AG04450 (cell line): ENCODE results near the gene ZCCHC3. TPM values are rescaled to one million over a fixed set of nuclear protein-coding genes. Genes with fewer than 3 reads are reported as not detected.
A peak's percentile ranks its signal among the peaks of the same experiment; 100 is the strongest.

Source experiments
- CTCF ChIA-PET: fragments of 300-600, 350-600 bp; formaldehyde crosslinking; extraction: SDS; loops from one replicate; lab custom pipeline; 2022; ENCODE audit warnings: antibody characterized with exemption, inconsistent platforms; lab: Charles Lee
- POLR2A ChIA-PET: fragments of 350-600 bp; formaldehyde crosslinking; extraction: SDS; loops from one replicate; lab custom pipeline; 2021; ENCODE audit warnings: antibody characterized with exemption, inconsistent platforms; lab: Yijun Ruan, JAX
- DNase-seq: peaks from one replicate; pipeline ENCODE4 v3.0.0-alpha.2; 2011; ENCODE audit warnings: low read depth, low spot score
- H3K27ac ChIP-seq: one replicate; pipeline ENCODE4 v1.5.1; 2012; ENCODE audit warnings: low read depth, low read length, control low read depth
- H3K27me3 ChIP-seq: one replicate; pipeline ENCODE4 v1.6.0; 2012; ENCODE audit warnings: low read length; ENCODE audit not compliant: control insufficient read depth, insufficient read depth
- H3K4me3 ChIP-seq: 2 replicates; pipeline ENCODE4 v1.5.1; 2011; ENCODE audit warnings: mild to moderate bottlenecking, low read depth, low read length, control low read depth
- H3K9me3 ChIP-seq: 2 replicates; pipeline ENCODE4 v1.5.1; 2012; ENCODE audit warnings: low read length; ENCODE audit not compliant: control insufficient read depth, insufficient read depth
- polyA plus RNA-seq: library from polyadenylated mRNA; depleted of rRNA; stranded (reverse); fragments of >200 nt; gene quantifications from 2 replicates; pipeline ENCODE4 v1.2.3, GENCODE V29; 2011
- TF ChIP-seq, protein P1 (sequence below): IDR thresholded peaks from 2 replicates; pipeline ENCODE4 v1.5.1; 2011; ENCODE audit warnings: low read depth, low read length, control low read depth, inconsistent platforms

Gene ZCCHC3
- polyA plus RNA-seq, 1 experiment, result 15.4 TPM

- TF ChIP-seq, protein P1, sequence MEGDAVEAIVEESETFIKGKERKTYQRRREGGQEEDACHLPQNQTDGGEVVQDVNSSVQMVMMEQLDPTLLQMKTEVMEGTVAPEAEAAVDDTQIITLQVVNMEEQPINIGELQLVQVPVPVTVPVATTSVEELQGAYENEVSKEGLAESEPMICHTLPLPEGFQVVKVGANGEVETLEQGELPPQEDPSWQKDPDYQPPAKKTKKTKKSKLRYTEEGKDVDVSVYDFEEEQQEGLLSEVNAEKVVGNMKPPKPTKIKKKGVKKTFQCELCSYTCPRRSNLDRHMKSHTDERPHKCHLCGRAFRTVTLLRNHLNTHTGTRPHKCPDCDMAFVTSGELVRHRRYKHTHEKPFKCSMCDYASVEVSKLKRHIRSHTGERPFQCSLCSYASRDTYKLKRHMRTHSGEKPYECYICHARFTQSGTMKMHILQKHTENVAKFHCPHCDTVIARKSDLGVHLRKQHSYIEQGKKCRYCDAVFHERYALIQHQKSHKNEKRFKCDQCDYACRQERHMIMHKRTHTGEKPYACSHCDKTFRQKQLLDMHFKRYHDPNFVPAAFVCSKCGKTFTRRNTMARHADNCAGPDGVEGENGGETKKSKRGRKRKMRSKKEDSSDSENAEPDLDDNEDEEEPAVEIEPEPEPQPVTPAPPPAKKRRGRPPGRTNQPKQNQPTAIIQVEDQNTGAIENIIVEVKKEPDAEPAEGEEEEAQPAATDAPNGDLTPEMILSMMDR, result peak; percentile 93
- POLR2A ChIA-PET, result interaction anchor here (0.6 kb wide), 1 partner anchor 169 kb away, joined by 3 read pairs; no protein-coding TSS in a partner anchor
- Histone ChIP-seq H3K4me3 (peak overlapping the region; percentile 70), H3K27ac (no peak overlapping the region), H3K27me3 (peaks cover 13% of the 10 kb centered on the region), H3K9me3 (no peaks in the 10 kb centered on the region)
- CTCF ChIA-PET, result interaction anchor here (0.6 to 2.2 kb wide), 29 partner anchors 9 to 267 kb away, joined by 3 to 14 read pairs (median 4); partner anchors contain the start of genes DEFB132 and NRSN2
- peak; percentile 33 for DNase-seq
Measured at GRCh38 chr20:266596-267562, 30.5 kb upstream of the ZCCHC3 start.

DNA sequence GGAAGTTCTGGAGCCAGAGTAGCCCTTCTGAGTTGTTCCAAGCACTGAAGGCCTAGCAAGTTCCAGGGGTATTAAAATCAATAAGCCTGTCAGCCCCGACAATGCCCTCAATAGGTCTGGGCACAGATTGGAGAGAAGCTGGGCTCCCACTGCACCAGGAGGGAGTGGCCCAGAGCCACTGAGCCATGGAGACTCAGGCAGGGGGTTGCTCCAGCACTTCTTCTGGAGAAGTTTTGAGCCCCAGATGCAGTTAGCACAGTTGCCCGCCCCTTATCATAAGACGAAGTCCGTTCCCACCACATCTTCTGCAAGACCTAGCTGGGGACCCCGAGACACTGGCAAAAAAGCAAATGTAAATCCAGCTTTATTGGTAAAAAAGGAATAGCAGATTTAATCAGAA is 26.9 kb upstream of the ZCCHC3 start:
- Histone ChIP-seq H3K27me3 (no peaks in the 10 kb centered on the region), H3K27ac (no peak overlapping the region), H3K4me3 (no peak overlapping the region), H3K9me3 (no peaks in the 10 kb centered on the region)
- TF ChIP-seq, protein P1, result no peak
- CTCF ChIA-PET, result no interaction called here
- no peak for DNase-seq
- POLR2A ChIA-PET, result no interaction called here

DNA sequence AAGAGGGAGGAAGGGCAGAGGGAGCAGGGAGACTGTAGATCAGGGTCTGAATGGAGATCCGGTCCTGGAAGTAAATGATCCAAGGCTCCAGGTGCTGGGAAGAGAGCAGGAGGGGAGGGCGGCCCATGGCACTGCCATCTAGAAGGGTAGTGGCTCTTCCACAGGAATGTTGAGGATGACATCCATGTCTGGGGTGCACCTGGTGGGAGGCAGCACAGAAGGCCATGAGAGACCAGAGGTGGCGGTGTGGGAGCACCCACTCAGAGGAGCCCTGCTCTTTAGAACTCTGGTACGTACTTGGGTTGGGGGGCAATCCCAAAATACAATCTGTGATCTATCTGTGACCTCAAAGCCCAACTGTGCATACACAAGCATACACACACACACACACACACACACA is 26.3 kb upstream of the ZCCHC3 start:
- Histone ChIP-seq H3K27me3 (no peaks in the 10 kb centered on the region), H3K27ac (no peak overlapping the region), H3K4me3 (no peak overlapping the region), H3K9me3 (no peaks in the 10 kb centered on the region)
- TF ChIP-seq, protein P1, result no peak
- CTCF ChIA-PET, result no interaction called here
- POLR2A ChIA-PET, result no interaction called here
- no peak for DNase-seq

- Histone ChIP-seq H3K27ac (no peak overlapping the region), H3K9me3 (no peaks in the 10 kb centered on the region), H3K4me3 (no peak overlapping the region), H3K27me3 (no peaks in the 10 kb centered on the region)
- TF ChIP-seq, protein P1, result no peak
- CTCF ChIA-PET, result no interaction called here
- POLR2A ChIA-PET, result no interaction called here
- DNase-seq, result no peak
Measured at GRCh38 chr20:271528-271927, 25.8 kb upstream of the ZCCHC3 start.

- no peak for DNase-seq
- Histone ChIP-seq H3K9me3 (no peaks in the 10 kb centered on the region), H3K4me3 (no peak overlapping the region), H3K27me3 (no peaks in the 10 kb centered on the region), H3K27ac (no peak overlapping the region)
- CTCF ChIA-PET, result no interaction called here
- POLR2A ChIA-PET, result no interaction called here
- TF ChIP-seq, protein P1, result no peak
Measured at GRCh38 chr20:272718-273117, 24.7 kb upstream of the ZCCHC3 start.
